Measurements from ENCODE around the gene MYZAP. TPM values are rescaled to one million over a fixed set of nuclear protein-coding genes. Genes with fewer than 3 reads are reported as not detected.

The MYZAP gene
- total and polyA plus RNA-seq, 9 of the 15 experiments (the other 6 are each of a cell fraction or from before 2014, with no cell fraction given), result 0.03 TPM; not detected in 8

GRCh38 chr15:57643826-57644225 is 52.1 kb downstream of the MYZAP start:
- H3K9ac ChIP-seq (ENCODE audit: insufficient read depth in 1 of 2, low read depth in 2 of 2, low read length in 2 of 2), result no peak overlapping the region
- no peak for TF ChIP-seq LEF1 (IDR thresholded peaks at IDR 0.05)
- no peak for TF ChIP-seq ZNF695 (CRISPR knock-in tag; IDR thresholded peaks at IDR 0.05)
- TF ChIP-seq RBM34 (IDR thresholded peaks at IDR 0.05; ENCODE audit: borderline replicate concordance, insufficient read depth, low read length), result no peak
- TF ChIP-seq TCF7L2 (IDR thresholded peaks at IDR 0.05; ENCODE audit: low read depth, low read length), result no peak
- TF ChIP-seq BRD4 (IDR thresholded peaks at IDR 0.05), result no peak
- TF ChIP-seq ZC3H8 (IDR thresholded peaks at IDR 0.05), result no peak
- TF ChIP-seq RFX7 (CRISPR knock-in tag; IDR thresholded peaks at IDR 0.05), result no peak
- TF ChIP-seq CC2D1A (IDR thresholded peaks at IDR 0.05), result no peak
- no peak for TF ChIP-seq NR2C2 (CRISPR knock-in tag; IDR thresholded peaks at IDR 0.05)
- TF ChIP-seq NR2C2 (tag; IDR thresholded peaks at IDR 0.05), result no peak
- no peak for TF ChIP-seq MITF (IDR thresholded peaks at IDR 0.05)
- TF ChIP-seq ZNF561 (CRISPR knock-in tag; conservative IDR thresholded peaks at IDR 0.05), result no peak
- no peak for TF ChIP-seq PML (IDR thresholded peaks at IDR 0.05; ENCODE audit: low read length)
- no peak for TF ChIP-seq MED1 (CRISPR knock-in tag; IDR thresholded peaks at IDR 0.05; ENCODE audit: borderline replicate concordance)
- TF ChIP-seq SIN3B (IDR thresholded peaks at IDR 0.05; ENCODE audit: low read depth), result no peak
- no peak for TF ChIP-seq ZBTB33 (CRISPR knock-in tag; IDR thresholded peaks at IDR 0.05)
- TF ChIP-seq TCF3 (CRISPR knock-in tag; IDR thresholded peaks at IDR 0.05), result no peak
- H3K9me3 ChIP-seq (replicated peaks; ENCODE audit: control insufficient read depth, insufficient read depth, low read depth, low read length), result no peaks in the 10 kb centered on the region
- intact Hi-C loops (cut with micrococcal nuclease), result loop anchor here (5.0 kb wide), 1 partner anchor 428 kb away; no protein-coding TSS in a partner anchor
- no peaks in the 10 kb centered on the region for H3K36me3 ChIP-seq (ENCODE audit: control insufficient read depth, insufficient read depth, low read length)
- ATAC-seq, result no peak
- peaks cover 5 to 17% of the 10 kb centered on the region in 2 experiments; a peak in 3 of 5 replicates for H3K27me3 ChIP-seq (ENCODE audit: control insufficient read depth in 2 of 2, insufficient read depth in 2 of 2, low read length in 2 of 2)
- no peaks in the 10 kb centered on the region for H3K4me1 ChIP-seq (replicated peaks in 1 of 2; ENCODE audit: control insufficient read depth in 2 of 2, insufficient read depth in 2 of 2, low read length in 2 of 2)
- no peak overlapping the region for H3K4me3 ChIP-seq
- FAIRE-seq, result no peak
- 0% methylated on average over 4 of the region's 4 CpGs for WGBS (ENCODE audit: insufficient coverage, low coverage, missing lambda C conversion rate)
- H3K9me1 ChIP-seq (ENCODE audit: control insufficient read depth, insufficient read depth, low read length), result no peaks in the 10 kb centered on the region
- H4K20me1 ChIP-seq (replicated peaks; ENCODE audit: control insufficient read depth, insufficient read depth, low read length), result no peaks in the 10 kb centered on the region
- no peaks in the 10 kb centered on the region for H3K79me2 ChIP-seq (ENCODE audit: control insufficient read depth, insufficient read depth, low read length)
- H3K27ac ChIP-seq (ENCODE audit: extremely low read depth, low read depth, low read length), result no peak overlapping the region
- BruUV-seq (replicated peaks), result no TSS peak
- DNase-seq (ENCODE audit: extremely low read depth in 1 of 4, low spot score in 3 of 4), result no peak
- no peak overlapping the region for H3K4me2 ChIP-seq (ENCODE audit: insufficient read depth, low read length)
- CTCF ChIA-PET (ENCODE audit: low intra/inter-chr PET ratio), result no interaction called here
- POLR2A ChIA-PET, result interaction anchor here (0.5 to 0.7 kb wide), 3 partner anchors 100 to 251 kb away, joined by 3 to 4 read pairs (median 3); no protein-coding TSS in a partner anchor
- H2AFZ ChIP-seq (ENCODE audit: low read depth, low read length), result no peak overlapping the region
- in situ Hi-C loops (cut with MboI), result no loop called here
